Kidney glomerular epithelial cell (primary cell): ENCODE results near the gene MICALL1.
"Not testable (repeated sequence)": the region's sequence is repeated elsewhere in the genome, so short reads cannot be mapped to it uniquely, and the experiment has no call there.

ENCODE experiments used
- DNase-seq: peaks from one replicate; lab custom pipeline; 2025; lab: John Stamatoyannopoulos, UW

The MICALL1 gene

GRCh38 chr22:37930270-37930951 lies 24.3 kb downstream of the MICALL1 start:
- no peak for DNase-seq

- DNase-seq: no peak
These were observed 24.9 kb downstream of the MICALL1 start for GRCh38 chr22:37930952-37931440.

DNA sequence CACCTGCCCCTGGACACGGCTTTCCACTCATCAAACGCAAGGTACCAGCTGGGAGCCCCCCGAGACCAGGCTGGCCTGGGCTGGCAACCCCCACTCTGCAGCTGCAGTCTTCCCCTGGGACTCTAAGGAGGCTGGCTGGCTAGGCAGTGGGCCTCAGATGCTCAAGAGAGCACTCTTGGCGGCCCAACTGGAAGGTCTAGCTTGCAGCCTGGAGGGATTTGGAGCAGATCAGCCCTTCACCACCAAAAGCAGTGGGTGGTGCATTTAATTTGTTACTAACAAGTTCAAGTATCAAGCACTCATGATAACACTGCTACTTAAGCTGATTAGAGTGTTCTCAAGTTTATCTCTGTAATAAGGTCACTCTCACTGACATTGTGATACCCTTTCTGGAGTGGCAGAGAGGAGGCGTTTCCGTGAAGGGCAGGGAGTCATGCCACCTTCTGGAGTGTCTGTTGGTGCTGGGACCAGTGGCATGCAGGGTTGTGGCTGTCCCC lies 25.8 kb downstream of the MICALL1 start:
- DNase-seq: no peak

DNA sequence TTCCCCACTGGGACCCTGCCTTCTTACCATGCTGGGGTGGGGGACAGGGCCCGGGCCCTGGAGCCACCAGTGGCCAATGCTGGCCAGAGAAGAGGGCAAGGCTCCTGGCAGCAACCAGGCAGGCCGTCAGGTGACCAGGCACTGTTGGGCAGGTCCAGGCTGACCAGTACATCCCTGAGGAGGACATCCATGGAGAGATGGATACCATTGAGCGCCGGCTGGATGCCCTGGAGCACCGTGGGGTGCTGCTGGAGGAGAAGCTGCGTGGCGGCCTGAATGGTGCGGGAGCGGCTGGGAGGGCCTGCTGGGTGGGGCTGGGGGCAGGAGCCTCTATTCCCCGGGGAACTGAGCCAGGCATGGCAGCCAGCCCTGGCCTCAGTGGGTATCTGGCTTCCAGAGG lies 26.3 kb downstream of the MICALL1 start:
- no peak for DNase-seq

GRCh38 chr22:37932821-37933578 lies 26.9 kb downstream of the MICALL1 start:
- no peak for DNase-seq

GRCh38 chr22:37933711-37934376 lies 27.7 kb downstream of the MICALL1 start:
- peak; percentile 84 for DNase-seq

DNA sequence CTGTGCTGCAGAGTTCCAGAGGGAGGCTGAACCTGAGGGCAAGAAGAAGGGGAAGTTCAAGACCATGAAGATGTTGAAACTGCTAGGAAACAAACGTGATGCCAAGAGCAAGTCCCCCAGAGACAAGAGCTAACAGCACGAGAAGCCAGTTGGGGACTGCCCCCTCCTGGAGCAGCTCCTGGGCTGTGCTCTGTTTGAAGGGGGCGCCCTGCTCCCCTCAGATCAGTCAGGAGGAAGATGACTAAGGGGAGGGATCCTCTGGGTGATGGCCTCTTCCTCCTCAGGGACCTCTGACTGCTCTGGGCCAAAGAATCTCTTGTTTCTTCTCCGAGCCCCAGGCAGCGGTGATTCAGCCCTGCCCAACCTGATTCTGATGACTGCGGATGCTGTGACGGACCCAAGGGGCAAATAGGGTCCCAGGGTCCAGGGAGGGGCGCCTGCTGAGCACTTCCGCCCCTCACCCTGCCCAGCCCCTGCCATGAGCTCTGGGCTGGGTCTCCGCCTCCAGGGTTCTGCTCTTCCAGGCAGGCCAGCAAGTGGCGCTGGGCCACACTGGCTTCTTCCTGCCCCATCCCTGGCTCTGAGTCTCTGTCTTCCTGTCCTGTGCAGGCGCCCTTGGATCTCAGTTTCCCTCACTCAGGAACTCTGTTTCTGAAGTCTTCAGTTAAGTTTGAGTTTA lies 34.7 kb downstream of the MICALL1 start:
- DNase-seq: no peak

GRCh38 chr22:37942133-37942532 lies 36.0 kb downstream of the MICALL1 start:
- no peak for DNase-seq

- DNase-seq: no peak
These were observed 37.2 kb downstream of the MICALL1 start for GRCh38 chr22:37943136-37943824.

DNA sequence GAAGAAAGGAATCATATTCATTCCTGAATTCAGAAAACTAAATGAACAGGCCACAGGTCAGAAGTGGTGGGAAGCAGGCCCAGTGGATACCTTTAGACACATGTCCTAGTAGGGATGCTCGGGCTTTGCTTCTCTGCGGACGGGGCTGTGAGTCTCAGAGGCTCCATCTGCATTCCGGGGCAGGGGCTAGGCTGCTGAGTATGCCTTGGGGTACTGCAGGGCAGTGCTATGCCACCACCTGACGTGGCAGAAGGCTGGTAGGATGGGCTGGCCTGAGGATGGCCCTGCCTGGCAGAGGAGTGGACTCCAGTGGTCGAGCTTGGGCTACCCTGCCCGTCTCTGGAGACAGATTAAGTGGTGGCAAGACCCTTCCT lies 37.7 kb downstream of the MICALL1 start:
- DNase-seq: no peak

DNA sequence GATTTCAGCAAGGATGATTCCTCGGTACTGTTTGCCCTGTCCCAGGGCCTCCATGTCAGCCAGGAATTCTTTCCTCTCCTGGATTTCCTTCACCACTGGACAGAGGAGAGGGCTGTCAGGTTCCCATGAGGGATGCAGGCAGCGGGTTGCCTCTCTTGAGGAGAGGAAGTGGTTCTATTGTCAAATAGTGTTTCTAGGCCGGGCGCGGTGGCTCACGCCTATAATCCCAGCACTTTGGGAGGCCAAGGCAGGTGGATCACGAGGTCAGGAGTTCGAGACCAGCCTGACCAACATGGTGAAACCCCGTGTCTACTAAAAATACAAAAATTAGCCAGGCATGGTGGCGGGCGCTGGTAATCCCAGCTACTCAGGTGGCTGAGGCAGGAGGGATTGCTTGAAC lies 38.3 kb downstream of the MICALL1 start:
- not testable (repeated sequence) for DNase-seq

DNA sequence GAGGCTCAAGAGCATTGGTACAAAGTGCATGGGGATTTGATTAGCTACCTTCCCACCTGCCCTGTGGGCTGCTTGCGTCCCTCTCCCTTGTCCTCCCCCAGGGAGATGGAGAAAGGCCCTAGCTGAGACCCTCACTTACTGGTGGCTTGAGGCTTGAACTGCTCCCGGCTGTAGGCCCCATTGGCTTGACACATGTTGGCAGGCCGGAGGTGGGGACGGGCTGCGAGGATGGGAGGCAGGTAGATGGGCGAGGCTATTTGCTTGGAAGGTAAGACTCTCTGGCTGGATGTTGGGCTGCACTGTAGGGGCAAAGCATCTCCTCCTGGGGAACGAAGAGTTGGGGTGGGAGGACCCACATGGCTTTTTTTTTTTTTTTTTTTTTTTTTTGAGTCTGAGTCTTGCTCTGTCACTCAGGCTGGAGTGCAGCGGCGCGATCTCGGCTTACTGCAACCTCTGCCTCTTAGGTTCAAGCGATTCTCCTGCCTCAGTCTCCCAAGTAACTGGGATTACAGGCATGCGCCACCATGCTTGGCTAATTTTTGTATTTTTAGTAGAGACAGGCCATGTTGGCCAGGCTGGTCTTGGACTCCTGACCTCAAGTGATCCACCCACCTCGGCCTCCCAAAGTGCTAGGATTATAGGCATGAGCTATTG lies 41.2 kb downstream of the MICALL1 start:
- DNase-seq: not testable (repeated sequence)

DNA sequence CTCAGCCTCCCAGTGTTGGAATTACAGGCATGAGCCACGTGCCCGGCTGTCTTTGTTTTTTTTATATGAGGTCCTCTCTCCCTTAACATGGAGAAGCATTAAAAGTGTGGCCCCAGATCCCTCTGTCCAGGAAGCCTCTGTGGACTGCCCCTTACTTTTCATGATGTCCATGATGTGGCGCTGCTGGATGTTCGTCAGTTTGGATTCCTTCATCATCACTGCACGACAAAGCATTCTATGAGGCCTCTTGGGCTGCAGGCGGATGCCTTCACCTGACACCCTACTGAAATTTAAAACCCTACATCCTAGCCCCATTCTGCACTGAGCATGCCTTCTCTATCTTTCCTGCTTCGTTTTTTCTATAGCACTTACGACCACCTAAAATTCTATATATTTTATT lies 45.2 kb downstream of the MICALL1 start:
- DNase-seq: no peak

DNA sequence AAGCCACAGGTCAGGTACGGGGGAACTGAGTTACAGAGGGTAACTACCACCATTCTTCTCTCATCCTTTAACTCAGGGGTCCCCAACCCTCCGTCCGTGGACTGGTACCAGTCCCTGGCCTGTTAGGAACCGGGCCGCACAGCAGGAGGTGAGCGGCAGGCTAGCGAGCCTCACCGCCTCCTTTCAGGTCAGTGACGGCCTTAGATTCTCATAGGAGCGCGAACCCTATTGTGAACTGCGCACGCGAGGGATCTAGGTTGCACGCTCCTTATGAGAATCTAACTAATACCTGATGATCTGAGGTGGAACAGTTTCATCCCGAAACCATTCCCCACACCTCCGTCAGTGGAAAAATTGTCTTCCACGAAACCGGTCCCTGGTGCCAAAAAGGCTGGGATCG lies 46.5 kb downstream of the MICALL1 start:
- DNase-seq: not testable (repeated sequence)

DNA sequence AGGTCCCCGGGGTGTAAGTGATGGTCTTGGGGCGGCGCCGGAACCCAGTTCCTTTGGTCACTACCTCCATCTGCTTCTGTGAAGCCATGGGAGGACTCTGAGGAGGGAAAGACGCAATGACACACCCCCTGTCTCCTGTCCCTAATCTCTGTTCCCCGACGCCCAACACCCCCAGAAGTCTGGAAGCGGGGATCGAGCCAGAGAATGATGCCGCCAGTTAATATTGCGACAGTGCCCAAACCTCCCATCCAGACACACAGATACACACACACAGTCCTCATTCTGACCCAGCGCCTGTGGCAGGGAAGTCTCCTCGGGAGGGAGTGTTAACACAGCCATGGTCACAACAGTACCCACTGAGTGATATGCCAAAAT lies 47.0 kb downstream of the MICALL1 start:
- DNase-seq: no peak

DNA sequence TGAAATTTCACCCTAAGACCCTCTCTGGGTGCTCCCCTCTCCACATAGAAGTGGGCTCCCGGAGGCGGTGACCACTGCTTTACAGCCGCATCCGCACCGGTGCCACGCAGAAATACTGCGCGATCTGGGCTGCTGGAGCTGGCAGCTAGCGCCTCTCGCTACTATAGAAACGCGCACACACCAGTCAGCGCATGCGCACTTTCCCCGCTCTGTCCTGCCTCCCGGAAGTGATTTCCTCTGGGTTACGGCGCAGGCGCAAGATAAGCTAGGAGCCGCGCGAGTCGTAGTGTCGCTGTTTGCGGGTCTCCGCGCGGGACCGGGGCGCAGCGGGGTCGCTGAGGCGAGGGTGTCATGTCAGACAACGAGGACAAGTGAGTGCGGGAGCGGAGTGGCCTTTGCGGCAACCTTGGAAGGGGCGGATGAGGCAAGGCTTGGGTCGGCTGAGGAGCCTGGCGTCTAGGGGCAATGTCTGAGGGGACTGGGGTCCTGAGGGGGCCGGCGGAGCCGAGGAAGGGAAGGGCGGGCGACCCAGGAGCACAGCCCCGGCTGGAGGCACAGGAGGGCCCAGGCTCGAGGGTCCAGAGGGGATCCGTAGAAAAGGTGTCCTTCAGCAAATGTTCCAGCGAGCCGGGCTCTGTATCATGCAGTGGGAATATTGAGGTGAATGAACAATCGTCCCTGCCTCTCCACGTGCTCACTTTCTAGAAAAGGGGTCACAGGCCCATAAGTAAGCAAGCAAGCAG lies 47.5 kb downstream of the MICALL1 start, which contains the start of the genes C22orf23 and POLR2F:
Gene C22orf23 (minus strand): TSS at position 165 of the 743 bp plus-strand sequence. CDS start 452 bp downstream, outside the sequence.
Gene POLR2F (plus strand): TSS at position 263 of the 743 bp plus-strand sequence. CDS start 89 bp downstream, at position 352.
- DNase-seq: peak; percentile 98

- DNase-seq: no peak
These were observed 48.6 kb downstream of the MICALL1 start for GRCh38 chr22:37954686-37955085.

DNA sequence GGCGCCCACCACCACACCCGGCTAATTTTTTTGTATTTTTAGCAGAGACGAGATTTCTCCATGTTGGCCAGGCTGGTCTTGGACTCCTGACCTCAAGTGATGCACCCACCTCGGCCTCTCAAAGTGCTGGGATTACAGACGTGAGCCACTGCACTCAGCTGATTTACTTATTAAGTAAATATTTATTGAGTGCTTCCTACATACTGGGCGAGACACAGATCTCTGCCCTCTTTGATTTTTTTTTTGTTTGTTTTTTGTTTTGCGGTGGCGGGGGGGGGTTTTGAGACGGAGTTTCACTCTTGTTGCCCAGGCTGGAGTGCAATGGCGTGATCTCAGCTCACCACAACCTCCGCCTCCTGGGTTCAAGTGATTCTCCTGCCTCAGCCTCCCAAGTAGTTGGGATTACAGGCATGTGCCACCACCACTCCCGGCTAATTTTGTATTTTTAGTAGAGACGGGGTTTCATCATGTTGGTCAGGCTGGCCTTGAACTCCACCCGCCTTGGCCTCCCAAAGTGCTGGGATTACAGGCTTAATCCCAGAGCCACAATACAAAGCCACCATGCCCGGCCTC lies 49.8 kb downstream of the MICALL1 start:
- DNase-seq: not testable (repeated sequence)

DNA sequence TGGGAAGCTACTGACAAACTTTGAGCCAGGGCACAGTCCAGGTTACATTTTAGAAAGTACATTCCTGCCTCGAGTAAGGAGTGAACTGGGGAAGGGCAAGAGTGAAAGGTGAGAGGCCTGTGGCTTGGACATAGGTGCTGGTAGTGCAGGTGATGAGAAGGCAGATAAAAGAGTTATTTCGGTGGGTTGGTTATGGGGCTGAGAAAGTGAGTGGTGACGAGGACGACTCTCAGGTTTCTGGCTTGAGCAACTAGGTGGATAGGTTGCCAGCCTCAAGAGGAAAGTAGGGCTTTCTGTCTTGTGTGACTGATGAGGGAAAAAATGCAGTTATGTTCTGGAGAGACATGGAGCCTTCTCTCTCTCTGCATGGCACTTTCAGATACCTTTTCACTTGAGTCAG lies 51.1 kb downstream of the MICALL1 start:
- DNase-seq: no peak
